OCI-LY1 (cell line): ENCODE measurements around the gene SH3GL2.

ENCODE experiments used
- H2AFZ ChIP-seq: fragments of 200-600 bp; sonication (generic), shearing (Covaris generic); 2 replicates; pipeline ENCODE4 v1.6.0; 2014; ENCODE audit warnings: antibody characterized with exemption, mild to moderate bottlenecking, low read length
- H3F3A ChIP-seq: fragments of 200-600 bp; sonication (generic), shearing (Covaris generic); 2 replicates; pipeline ENCODE4 v1.6.0; 2014; ENCODE audit warnings: mild to moderate bottlenecking, antibody characterized with exemption, low read length, moderate library complexity; ENCODE audit not compliant: insufficient read depth
- H3K27ac ChIP-seq: fragments of 200-600 bp; sonication (generic); 2 replicates; pipeline ENCODE4 v1.5.1; 2014; ENCODE audit warnings: low read length, mixed run types, mild to moderate bottlenecking, low read depth; ENCODE audit not compliant: poor library complexity, severe bottlenecking
- H3K27me3 ChIP-seq: fragments of 200-600 bp; sonication (generic); 2 replicates; pipeline ENCODE4 v1.6.0; 2014; ENCODE audit warnings: antibody characterized with exemption, mild to moderate bottlenecking, low read length, moderate library complexity; ENCODE audit not compliant: insufficient read depth
- H3K36me3 ChIP-seq: fragments of 200-600 bp; sonication (generic); 2 replicates; pipeline ENCODE4 v1.6.1; 2014; ENCODE audit warnings: mild to moderate bottlenecking, antibody characterized with exemption, low read length, moderate library complexity, mixed read lengths; ENCODE audit not compliant: insufficient read depth
- H3K4me1 ChIP-seq: fragments of 200-600 bp; sonication (generic); 2 replicates; pipeline ENCODE4 v1.5.1; 2014; ENCODE audit warnings: mild to moderate bottlenecking, low read length, moderate library complexity; ENCODE audit not compliant: insufficient read depth, severe bottlenecking
- H3K4me2 ChIP-seq: fragments of 200-600 bp; sonication (generic), shearing (Covaris generic); 2 replicates; pipeline ENCODE4 v1.6.1; 2014; ENCODE audit warnings: low read length
- H3K4me3 ChIP-seq: fragments of 200-600 bp; sonication (generic); 2 replicates; pipeline ENCODE4 v1.5.1; 2014; ENCODE audit warnings: low read length, low read depth, mild to moderate bottlenecking, mixed read lengths; ENCODE audit not compliant: poor library complexity, severe bottlenecking
- H3K79me2 ChIP-seq: fragments of 200-600 bp; shearing (Covaris generic); 2 replicates; pipeline ENCODE4 v1.6.1; 2016; ENCODE audit warnings: mixed run types, low read length, mixed read lengths; ENCODE audit not compliant: insufficient read depth
- H3K9ac ChIP-seq: fragments of 200-600 bp; sonication (generic), shearing (Covaris generic); 2 replicates; pipeline ENCODE4 v1.6.1; 2014; ENCODE audit warnings: mild to moderate bottlenecking, low read length, mixed read lengths
- H3K9me2 ChIP-seq: fragments of 200-600 bp; sonication (generic), shearing (Covaris generic); 2 replicates; pipeline ENCODE4 v1.6.1; 2014; ENCODE audit warnings: low read depth, mild to moderate bottlenecking, low read length, mixed read lengths
- H3K9me3 ChIP-seq: fragments of 200-600 bp; shearing (Covaris generic); 2 replicates; pipeline ENCODE4 v1.6.1; 2014; ENCODE audit warnings: low read length, mixed read lengths
- H4K20me1 ChIP-seq: fragments of 200-600 bp; sonication (generic), shearing (Covaris generic); 2 replicates; pipeline ENCODE4 v1.6.0; 2016; ENCODE audit warnings: mild to moderate bottlenecking, low read length; ENCODE audit not compliant: insufficient read depth
- EZH2 ChIP-seq: fragments of 200-600 bp; sonication (generic), shearing (Covaris generic); IDR thresholded peaks from 2 replicates; pipeline ENCODE4 v1.8.0; 2017; ENCODE audit warnings: borderline replicate concordance, mixed run types, mild to moderate bottlenecking, antibody characterized with exemption, low read length, moderate library complexity, mixed read lengths
- TF ChIP-seq, protein P1 (sequence below): fragments of 200-600 bp; sonication (generic), shearing (Covaris generic); IDR thresholded peaks from 2 replicates; pipeline ENCODE4 v1.5.1; 2017; ENCODE audit warnings: mild to moderate bottlenecking, antibody characterized with exemption, low read length, moderate library complexity, mixed read lengths

Gene SH3GL2

GRCh38 chr9:17580119-17580518 lies 1.3 kb downstream of the SH3GL2 start:
- no peak for TF ChIP-seq EZH2
- TF ChIP-seq, protein P1, sequence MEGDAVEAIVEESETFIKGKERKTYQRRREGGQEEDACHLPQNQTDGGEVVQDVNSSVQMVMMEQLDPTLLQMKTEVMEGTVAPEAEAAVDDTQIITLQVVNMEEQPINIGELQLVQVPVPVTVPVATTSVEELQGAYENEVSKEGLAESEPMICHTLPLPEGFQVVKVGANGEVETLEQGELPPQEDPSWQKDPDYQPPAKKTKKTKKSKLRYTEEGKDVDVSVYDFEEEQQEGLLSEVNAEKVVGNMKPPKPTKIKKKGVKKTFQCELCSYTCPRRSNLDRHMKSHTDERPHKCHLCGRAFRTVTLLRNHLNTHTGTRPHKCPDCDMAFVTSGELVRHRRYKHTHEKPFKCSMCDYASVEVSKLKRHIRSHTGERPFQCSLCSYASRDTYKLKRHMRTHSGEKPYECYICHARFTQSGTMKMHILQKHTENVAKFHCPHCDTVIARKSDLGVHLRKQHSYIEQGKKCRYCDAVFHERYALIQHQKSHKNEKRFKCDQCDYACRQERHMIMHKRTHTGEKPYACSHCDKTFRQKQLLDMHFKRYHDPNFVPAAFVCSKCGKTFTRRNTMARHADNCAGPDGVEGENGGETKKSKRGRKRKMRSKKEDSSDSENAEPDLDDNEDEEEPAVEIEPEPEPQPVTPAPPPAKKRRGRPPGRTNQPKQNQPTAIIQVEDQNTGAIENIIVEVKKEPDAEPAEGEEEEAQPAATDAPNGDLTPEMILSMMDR, result no peak
- Histone ChIP-seq H3K79me2 (no peaks in the 10 kb centered on the region), H3K9me2 (no peaks in the 10 kb centered on the region), H3K27me3 (no peaks in the 10 kb centered on the region), H4K20me1 (no peaks in the 10 kb centered on the region), H3K9me3 (no peaks in the 10 kb centered on the region), H3K9ac (no peak overlapping the region), H3F3A (no peaks in the 10 kb centered on the region), H3K4me2 (no peak overlapping the region), H3K36me3 (no peaks in the 10 kb centered on the region), H3K4me3 (no peak overlapping the region), H2AFZ (no peak overlapping the region), H3K4me1 (no peaks in the 10 kb centered on the region), H3K27ac (no peak overlapping the region)

- H3F3A ChIP-seq, result no peaks in the 10 kb centered on the region
- no peaks in the 10 kb centered on the region for H3K9me3 ChIP-seq
- TF ChIP-seq, protein P1, result no peak
- no peak for TF ChIP-seq EZH2
- H3K4me1 ChIP-seq, result no peaks in the 10 kb centered on the region
- H3K9me2 ChIP-seq, result no peaks in the 10 kb centered on the region
- H3K9ac ChIP-seq, result no peak overlapping the region
- H4K20me1 ChIP-seq, result no peaks in the 10 kb centered on the region
- no peaks in the 10 kb centered on the region for H3K79me2 ChIP-seq
- no peak overlapping the region for H3K27ac ChIP-seq
- no peaks in the 10 kb centered on the region for H3K36me3 ChIP-seq
- H2AFZ ChIP-seq, result no peak overlapping the region
- no peaks in the 10 kb centered on the region for H3K27me3 ChIP-seq
- H3K4me2 ChIP-seq, result no peak overlapping the region
- no peak overlapping the region for H3K4me3 ChIP-seq
These were observed 8.2 kb downstream of the SH3GL2 start for GRCh38 chr9:17587113-17587512.

GRCh38 chr9:17588395-17588794 lies 9.5 kb downstream of the SH3GL2 start:
- no peak overlapping the region for H3K4me3 ChIP-seq
- H3K9me2 ChIP-seq, result no peaks in the 10 kb centered on the region
- no peaks in the 10 kb centered on the region for H3K4me1 ChIP-seq
- no peaks in the 10 kb centered on the region for H3K79me2 ChIP-seq
- H3K9me3 ChIP-seq, result no peaks in the 10 kb centered on the region
- no peak overlapping the region for H3K4me2 ChIP-seq
- H3K27me3 ChIP-seq, result no peaks in the 10 kb centered on the region
- no peaks in the 10 kb centered on the region for H3F3A ChIP-seq
- no peaks in the 10 kb centered on the region for H4K20me1 ChIP-seq
- H3K27ac ChIP-seq, result no peak overlapping the region
- H3K36me3 ChIP-seq, result no peaks in the 10 kb centered on the region
- no peak overlapping the region for H2AFZ ChIP-seq
- H3K9ac ChIP-seq, result no peak overlapping the region
- TF ChIP-seq, protein P1, result no peak
- no peak for TF ChIP-seq EZH2
